Activated CD4-positive, alpha-beta T cell treated with anti-CD3 and anti-CD28 coated beads, Interleukin-2, amount 10 ng/mL, durations not matched to agents 7 days and 5 days (primary cell): Measurements from ENCODE around the gene KIRREL2. TPM values are rescaled to one million over a fixed set of nuclear protein-coding genes. Genes with fewer than 3 reads are reported as not detected.

ENCODE experiments used
- CTCF ChIA-PET: fragments of 350-600 bp; sonication (Branson Sonifier 250); formaldehyde crosslinking; loops from one replicate; lab custom pipeline; 2021; ENCODE audit warnings: antibody characterized with exemption; lab: Charles Lee
- POLR2A ChIA-PET: fragments of 350-600 bp; sonication (Branson Sonifier 250); formaldehyde crosslinking; loops from one replicate; lab custom pipeline; 2021; ENCODE audit warnings: antibody characterized with exemption; lab: Charles Lee
- DNase-seq: peaks from one replicate; pipeline ENCODE4 v3.0.0-alpha.2; 2020
- H3K27ac Mint-ChIP-seq: one replicate; pipeline ENCODE4 v1.8.0; 2021; ENCODE audit warnings: mild to moderate bottlenecking, moderate library complexity, mixed read lengths
- H3K27me3 Mint-ChIP-seq: one replicate; pipeline ENCODE4 v1.8.0; 2021; ENCODE audit warnings: mixed read lengths
- H3K36me3 Mint-ChIP-seq: one replicate; pipeline ENCODE4 v1.8.0; 2021; ENCODE audit warnings: low read depth, mixed read lengths
- H3K4me1 Mint-ChIP-seq: one replicate; pipeline ENCODE4 v1.8.0; 2021; ENCODE audit warnings: mixed read lengths
- H3K4me3 Mint-ChIP-seq: one replicate; pipeline ENCODE4 v1.8.0; 2021; ENCODE audit warnings: mild to moderate bottlenecking, moderate library complexity, mixed read lengths
- H3K9me3 Mint-ChIP-seq: one replicate; pipeline ENCODE4 v1.8.0; 2021; ENCODE audit warnings: mixed read lengths
- total RNA-seq, 2 experiments: library from RNA; stranded (reverse); gene quantifications; one replicate each; pipeline ENCODE4 v1.2.3, GENCODE V29; 2021

The KIRREL2 gene
- under 1 TPM; 0.19 to 0.25 TPM for total RNA-seq

DNA sequence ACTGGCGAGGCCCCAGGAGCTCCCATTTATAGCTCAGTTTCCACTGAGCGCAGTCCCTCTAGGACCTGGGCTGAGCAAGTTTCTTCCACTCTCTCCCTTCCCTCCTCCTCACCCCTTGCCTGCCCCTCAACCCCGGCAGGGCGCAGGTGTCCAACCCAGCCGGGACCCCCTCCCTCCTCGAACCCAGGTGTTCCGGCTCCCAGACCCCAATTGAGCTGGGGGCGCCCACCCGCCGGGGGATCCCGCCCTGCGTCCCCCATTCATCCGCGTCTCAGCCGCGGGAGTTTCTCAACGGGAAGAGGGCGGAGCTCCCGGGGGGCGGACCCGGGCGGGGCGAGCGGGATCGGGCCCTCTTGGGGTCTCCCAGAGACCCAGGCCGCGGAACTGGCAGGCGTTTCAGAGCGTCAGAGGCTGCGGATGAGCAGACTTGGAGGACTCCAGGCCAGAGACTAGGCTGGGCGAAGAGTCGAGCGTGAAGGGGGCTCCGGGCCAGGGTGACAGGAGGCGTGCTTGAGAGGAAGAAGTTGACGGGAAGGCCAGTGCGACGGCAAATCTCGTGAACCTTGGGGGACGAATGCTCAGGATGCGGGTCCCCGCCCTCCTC is at the start of gene KIRREL2:
Gene KIRREL2, plus strand, starts transcription at position 366 of the 604 bp plus-strand sequence. Its CDS starts 209 bp downstream, at position 575.
- ChIA-PET CTCF (interaction anchor here (1.0 to 1.3 kb wide), 2 partner anchors 13 to 74 kb away, joined by 4 to 6 read pairs; no protein-coding TSS in a partner anchor), POLR2A (no interaction called here)
- no peaks in the 10 kb centered on the region for H3K9me3 Mint-ChIP-seq
- H3K27ac Mint-ChIP-seq, result peak within 1 kb of the TSS; percentile 41
- H3K4me1 Mint-ChIP-seq, result peaks cover 10% of the 10 kb centered on the region
- peaks cover 63% of the 10 kb centered on the region for H3K27me3 Mint-ChIP-seq
- H3K36me3 Mint-ChIP-seq, result no peaks in the 10 kb centered on the region
- H3K4me3 Mint-ChIP-seq, result peak within 1 kb of the TSS; percentile 65
- DNase-seq, result peak; percentile 29

DNA sequence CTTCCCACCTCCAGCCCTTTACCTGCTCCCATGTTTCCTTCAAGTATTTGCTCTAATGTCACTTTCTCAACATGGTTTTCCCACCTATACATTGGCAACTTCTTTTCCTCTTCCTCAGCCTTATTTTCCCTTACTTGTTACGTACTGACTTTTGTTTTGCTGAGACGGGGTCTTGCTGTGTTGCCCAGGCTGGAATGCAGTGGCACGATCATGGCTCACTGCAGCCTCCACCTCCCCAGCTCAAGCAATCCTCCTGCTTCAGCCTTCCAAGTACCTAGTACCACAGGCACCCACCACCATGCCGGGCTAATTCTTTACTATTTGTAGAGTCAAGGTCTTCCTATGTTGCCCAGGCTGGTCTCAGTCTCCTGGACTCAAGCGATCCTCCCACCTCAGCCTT is 49.1 kb upstream of the KIRREL2 start:
- Mint-ChIP-seq H3K36me3 (no peaks in the 10 kb centered on the region), H3K9me3 (no peaks in the 10 kb centered on the region), H3K27ac (no peak overlapping the region), H3K4me3 (no peak overlapping the region), H3K27me3 (no peaks in the 10 kb centered on the region), H3K4me1 (peaks cover 9% of the 10 kb centered on the region)
- ChIA-PET CTCF (interaction anchor here (0.6 to 1.4 kb wide), 2 partner anchors 12 to 114 kb away, joined by 4 to 5 read pairs; no protein-coding TSS in a partner anchor), POLR2A (no interaction called here)
- no peak for DNase-seq

DNA sequence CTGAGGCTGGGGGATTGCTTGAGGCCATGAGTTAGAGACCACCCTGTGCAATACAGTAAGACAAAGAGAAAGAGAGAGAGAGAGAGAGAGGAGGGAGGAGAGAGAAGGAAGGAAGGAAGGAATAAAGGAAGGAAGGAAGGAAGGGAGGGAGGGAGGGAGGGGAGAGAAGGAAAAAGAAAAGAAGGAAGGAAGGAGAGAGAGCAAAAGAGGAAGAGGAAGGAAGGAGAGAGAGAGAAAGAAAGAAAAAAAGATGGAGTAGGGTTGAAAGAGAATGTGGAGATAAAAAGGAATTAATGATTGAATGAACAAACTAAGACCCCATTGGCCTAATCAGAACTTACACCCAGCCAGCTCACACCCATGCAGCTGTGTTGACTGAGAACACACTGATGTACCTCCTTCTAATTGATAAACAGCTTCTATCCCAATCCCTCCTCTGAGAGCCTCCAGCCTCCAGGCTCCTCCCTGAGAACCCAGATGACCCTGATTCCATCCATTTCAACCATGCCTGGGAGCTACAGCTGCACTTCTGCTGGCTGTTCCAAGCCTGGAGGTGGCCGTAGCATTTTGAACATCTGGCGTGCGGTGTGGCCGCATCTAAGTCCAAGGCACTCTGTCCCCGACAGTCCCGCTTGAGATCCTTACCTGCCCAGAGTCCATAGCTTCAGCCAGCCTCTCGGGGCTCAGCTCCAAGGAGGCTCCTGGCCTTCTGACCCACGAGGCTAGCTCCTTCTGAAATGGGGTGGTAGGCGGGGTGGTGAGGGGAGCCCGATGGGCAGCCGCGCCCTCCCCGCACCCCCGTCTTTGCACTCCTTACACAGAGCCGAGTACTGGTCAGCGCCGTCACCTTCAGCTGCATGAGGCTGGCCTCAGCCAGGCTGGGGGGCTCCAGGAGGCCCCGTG is 45.1 kb upstream of the KIRREL2 start:
- H3K4me1 Mint-ChIP-seq, result no peaks in the 10 kb centered on the region
- no peak overlapping the region for H3K27ac Mint-ChIP-seq
- POLR2A ChIA-PET, result no interaction called here
- CTCF ChIA-PET, result no interaction called here
- H3K27me3 Mint-ChIP-seq, result no peaks in the 10 kb centered on the region
- DNase-seq, result no peak
- H3K4me3 Mint-ChIP-seq, result no peak overlapping the region
- H3K36me3 Mint-ChIP-seq, result no peaks in the 10 kb centered on the region
- H3K9me3 Mint-ChIP-seq, result no peaks in the 10 kb centered on the region

DNA sequence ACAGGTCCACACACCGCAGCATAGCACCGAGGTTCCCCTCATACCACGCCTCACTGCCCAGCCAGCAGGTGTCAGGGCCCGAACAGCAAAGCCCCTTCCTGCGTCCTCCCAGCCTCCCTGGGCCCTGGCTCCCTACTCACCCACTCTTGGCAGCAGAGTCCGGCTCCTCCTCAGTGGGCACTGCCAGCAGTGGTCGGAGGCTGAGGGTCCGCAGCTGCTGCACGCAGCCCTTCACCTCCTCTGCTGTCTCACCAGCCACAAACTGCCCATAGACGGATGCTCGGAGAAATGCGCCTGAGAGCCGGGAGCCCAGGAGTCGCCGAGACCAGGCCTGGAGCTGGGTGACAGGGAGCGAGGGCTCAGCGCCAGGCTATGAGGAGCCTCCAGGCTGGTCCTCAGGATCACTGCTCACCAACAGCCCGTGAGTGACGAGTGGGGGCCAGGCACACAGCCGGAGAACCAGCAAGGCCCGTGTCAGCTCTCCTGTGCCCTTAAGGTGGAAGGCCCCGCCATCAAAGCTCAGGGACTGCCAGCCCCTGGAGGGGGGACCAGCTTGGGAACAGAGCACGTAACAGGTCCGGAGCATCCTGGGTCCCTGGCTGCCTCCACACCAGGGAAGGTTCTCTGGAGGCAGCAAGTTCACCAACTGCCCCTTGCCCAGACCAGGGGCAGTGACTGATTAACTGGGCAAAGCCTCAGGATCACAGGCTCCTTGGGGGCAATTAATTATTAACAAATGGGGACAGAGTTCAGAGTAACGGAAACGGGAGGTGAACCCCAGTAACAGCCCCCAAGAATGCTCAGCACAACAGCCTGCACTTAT is 44.3 kb upstream of the KIRREL2 start, which contains the start of gene PRODH2:
Gene PRODH2, minus strand, starts transcription at position 626 of the 823 bp plus-strand sequence. Its CDS starts 40 bp downstream, at position 586.
- no peaks in the 10 kb centered on the region for H3K36me3 Mint-ChIP-seq
- ChIA-PET CTCF (no interaction called here), POLR2A (no interaction called here)
- no peak for DNase-seq
- H3K4me3 Mint-ChIP-seq, result no peak within 1 kb of the TSS
- H3K4me1 Mint-ChIP-seq, result no peaks in the 10 kb centered on the region
- H3K27me3 Mint-ChIP-seq, result no peaks in the 10 kb centered on the region
- no peak within 1 kb of the TSS for H3K27ac Mint-ChIP-seq
- no peaks in the 10 kb centered on the region for H3K9me3 Mint-ChIP-seq

DNA sequence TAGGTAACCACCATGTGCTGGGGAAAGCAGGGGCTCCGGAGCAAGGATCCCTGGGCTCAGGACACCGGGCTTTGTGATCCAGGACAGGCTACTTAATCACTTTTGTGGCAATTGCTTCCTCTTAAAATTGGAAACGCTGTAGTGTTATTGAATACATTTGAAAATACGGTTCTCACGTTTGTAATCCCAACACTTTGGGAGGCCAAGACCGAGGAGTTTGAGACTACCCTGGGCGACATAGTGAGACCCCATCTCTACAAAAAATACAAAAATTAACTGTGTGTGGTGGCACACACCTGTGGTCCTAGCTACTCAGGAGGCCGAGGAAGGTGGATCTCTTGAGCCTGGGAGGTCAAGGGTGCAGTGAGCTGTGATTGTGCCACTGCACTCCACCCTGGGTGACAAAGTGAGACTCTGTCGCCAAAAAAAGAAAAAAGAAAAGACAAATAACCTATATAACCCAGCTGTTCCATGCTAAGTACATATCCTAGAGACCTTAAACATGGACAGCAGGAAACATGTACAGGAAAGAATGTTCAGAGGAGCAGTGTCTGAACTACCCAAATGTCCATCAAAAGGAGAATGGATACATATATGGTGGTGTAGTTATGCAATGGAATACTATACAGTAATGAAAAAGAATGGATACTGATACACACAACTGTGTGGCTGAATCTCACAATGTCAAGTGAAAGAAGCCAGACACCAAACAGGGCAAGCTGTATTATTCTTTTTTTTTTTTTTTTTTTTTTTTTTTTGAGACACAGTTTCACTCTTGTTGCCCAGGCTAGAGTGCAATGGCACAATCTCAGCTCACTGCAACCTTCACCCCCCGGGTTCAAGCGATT is 43.4 kb upstream of the KIRREL2 start:
- Mint-ChIP-seq H3K27ac (no peak overlapping the region), H3K4me3 (no peak overlapping the region), H3K4me1 (no peaks in the 10 kb centered on the region), H3K9me3 (no peaks in the 10 kb centered on the region), H3K36me3 (no peaks in the 10 kb centered on the region), H3K27me3 (no peaks in the 10 kb centered on the region)
- ChIA-PET POLR2A (no interaction called here), CTCF (interaction anchor here (0.9 kb wide), 1 partner anchor 14 kb away, joined by 3 read pairs; no protein-coding TSS in a partner anchor)
- DNase-seq, result no peak

DNA sequence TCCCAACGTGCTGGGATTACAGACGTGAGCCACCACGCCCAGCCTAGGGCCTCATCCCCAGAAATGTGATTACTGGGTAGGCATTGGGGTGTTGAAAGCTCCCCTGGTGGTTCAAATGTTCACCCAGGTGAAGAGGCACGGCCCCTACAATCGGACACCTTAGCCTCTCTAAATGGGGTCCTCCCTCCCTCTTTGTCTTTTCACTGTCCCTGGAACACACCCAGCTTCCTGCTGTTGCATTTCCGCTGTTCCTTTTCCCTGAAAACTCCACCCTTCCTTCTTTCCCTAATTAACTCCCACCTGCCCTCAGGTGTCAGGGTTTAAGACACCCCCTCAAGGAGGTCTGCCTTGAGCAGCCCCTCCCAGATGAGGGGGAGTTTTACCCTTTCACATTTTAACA is 40.4 kb upstream of the KIRREL2 start:
- H3K4me3 Mint-ChIP-seq, result no peak overlapping the region
- ChIA-PET POLR2A (no interaction called here), CTCF (no interaction called here)
- no peaks in the 10 kb centered on the region for H3K4me1 Mint-ChIP-seq
- no peaks in the 10 kb centered on the region for H3K9me3 Mint-ChIP-seq
- H3K27me3 Mint-ChIP-seq, result peaks cover 2% of the 10 kb centered on the region
- H3K27ac Mint-ChIP-seq, result no peak overlapping the region
- no peak for DNase-seq
- no peaks in the 10 kb centered on the region for H3K36me3 Mint-ChIP-seq

DNA sequence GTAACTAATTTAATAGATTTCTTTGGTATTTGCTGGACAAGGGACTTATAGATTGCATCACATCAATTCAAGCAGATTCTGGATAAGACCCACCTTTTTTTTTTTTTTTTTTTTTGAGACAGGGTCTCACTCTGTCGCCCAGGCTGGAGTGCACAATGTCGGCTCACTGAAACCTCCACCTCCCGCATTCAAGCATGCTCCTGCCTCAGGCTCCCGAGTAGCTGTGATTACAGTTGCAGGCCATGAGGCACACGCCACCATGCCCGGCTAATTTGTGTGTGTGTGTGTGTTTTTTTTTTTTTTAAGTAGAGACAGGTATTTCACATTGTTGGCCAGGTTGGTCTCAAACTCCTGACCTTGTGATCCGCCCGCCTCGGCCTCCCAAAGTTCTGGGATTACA is 39.9 kb upstream of the KIRREL2 start:
- Mint-ChIP-seq H3K36me3 (no peaks in the 10 kb centered on the region), H3K27ac (no peak overlapping the region), H3K27me3 (peaks cover 2% of the 10 kb centered on the region), H3K4me1 (no peaks in the 10 kb centered on the region), H3K9me3 (no peaks in the 10 kb centered on the region), H3K4me3 (no peak overlapping the region)
- POLR2A ChIA-PET, result no interaction called here
- no peak for DNase-seq
- CTCF ChIA-PET, result no interaction called here

DNA sequence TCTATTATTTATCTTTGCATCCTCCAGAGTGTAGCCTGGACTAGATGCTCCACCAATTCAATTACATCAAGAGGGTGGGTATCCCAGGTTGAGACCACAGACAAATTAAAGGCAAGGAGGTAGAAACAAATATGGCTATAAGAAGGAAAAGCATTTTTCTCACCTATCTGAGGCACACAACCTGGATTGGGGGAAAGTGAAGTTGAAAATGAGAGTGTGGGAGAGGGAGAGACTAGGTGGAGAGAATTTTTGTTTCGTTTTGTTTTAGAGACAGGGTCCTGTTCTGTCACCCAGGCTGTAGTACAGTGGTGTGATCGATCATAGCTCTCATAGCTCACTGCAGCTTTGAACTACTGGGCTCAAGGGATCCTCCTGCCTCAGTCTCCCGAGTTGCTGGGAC is 38.3 kb upstream of the KIRREL2 start:
- CTCF ChIA-PET, result interaction anchor here (0.7 to 1.2 kb wide), 2 partner anchors 17 to 165 kb away, joined by 3 to 6 read pairs; no protein-coding TSS in a partner anchor
- Mint-ChIP-seq H3K27me3 (peaks cover 2% of the 10 kb centered on the region), H3K27ac (no peak overlapping the region), H3K4me1 (no peaks in the 10 kb centered on the region), H3K36me3 (no peaks in the 10 kb centered on the region), H3K4me3 (no peak overlapping the region), H3K9me3 (no peaks in the 10 kb centered on the region)
- DNase-seq, result no peak
- POLR2A ChIA-PET, result no interaction called here

DNA sequence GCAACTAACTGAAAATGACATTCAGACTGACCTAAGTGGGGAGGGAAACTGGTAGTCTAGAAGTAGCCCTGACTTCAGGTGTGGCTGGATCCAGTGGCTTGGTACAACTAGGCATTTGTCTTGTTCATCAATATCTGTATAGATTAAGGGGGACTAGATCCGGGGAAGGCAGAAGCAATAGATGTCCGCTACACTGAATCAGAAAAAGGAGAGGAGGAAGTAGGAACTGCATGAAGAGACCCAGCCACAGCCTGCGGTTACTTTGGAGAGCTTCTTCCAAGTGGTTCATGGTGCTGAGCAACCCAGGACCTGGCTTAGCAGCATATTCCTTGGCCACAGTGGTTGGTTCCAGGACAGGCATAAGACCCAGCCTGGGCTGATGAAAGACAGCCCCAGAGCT is 34.1 kb upstream of the KIRREL2 start:
- H3K27ac Mint-ChIP-seq, result no peak overlapping the region
- no peaks in the 10 kb centered on the region for H3K9me3 Mint-ChIP-seq
- no peak overlapping the region for H3K4me3 Mint-ChIP-seq
- no peak for DNase-seq
- peaks cover 4% of the 10 kb centered on the region for H3K27me3 Mint-ChIP-seq
- H3K36me3 Mint-ChIP-seq, result no peaks in the 10 kb centered on the region
- CTCF ChIA-PET, result no interaction called here
- H3K4me1 Mint-ChIP-seq, result no peaks in the 10 kb centered on the region
- POLR2A ChIA-PET, result no interaction called here

DNA sequence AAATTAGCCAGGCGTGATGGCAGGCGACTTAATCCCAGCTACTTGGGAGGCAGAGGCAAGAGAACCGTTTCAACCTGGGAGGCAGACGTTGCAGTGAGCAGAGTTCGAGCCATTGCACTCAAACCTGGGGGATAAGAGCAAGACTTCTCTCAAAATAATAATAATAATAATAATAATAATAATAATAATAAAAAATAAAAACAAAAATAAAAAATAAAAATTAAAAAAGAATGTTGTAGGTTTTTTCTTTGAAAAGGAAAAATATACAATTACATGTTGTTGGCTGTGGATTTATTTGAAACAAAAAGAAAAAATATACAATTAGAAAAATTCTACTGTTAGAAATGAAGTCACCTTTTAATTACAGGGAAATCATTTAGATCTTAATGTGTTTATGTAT is 32.6 kb upstream of the KIRREL2 start:
- DNase-seq, result no peak
- Mint-ChIP-seq H3K27ac (no peak overlapping the region), H3K4me1 (no peaks in the 10 kb centered on the region), H3K36me3 (no peaks in the 10 kb centered on the region), H3K4me3 (no peak overlapping the region), H3K9me3 (no peaks in the 10 kb centered on the region), H3K27me3 (peaks cover 2% of the 10 kb centered on the region)
- ChIA-PET POLR2A (no interaction called here), CTCF (no interaction called here)

DNA sequence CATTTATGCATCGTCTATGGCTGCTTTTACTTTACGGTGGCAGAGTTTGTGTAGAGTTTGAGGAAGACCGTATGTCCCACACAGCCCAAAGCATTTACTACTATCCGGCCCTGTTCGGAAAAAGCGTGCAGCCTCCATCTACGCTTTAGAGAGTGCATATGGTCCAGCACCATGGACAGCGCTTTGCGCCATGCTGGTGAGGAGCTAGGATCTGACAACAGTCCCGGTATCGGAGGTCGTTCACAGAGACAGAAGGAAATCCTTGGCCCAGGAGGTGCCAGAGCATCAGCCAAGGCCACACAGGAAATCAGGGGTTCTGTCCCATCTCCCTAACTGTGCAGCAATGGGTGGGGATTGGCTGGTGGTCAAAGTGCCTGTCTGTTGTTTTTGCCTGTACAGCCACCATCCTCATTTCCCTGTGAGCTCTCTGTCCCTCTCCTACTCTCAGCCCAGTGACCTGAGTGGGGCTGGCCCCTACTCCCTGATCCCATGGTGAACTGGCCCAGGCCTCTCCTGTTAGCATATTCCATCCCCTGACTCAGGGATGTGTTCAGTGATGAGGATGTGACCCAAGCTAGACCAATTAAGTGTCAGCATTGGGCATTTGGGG is 27.9 kb upstream of the KIRREL2 start:
- H3K9me3 Mint-ChIP-seq, result no peaks in the 10 kb centered on the region
- H3K27me3 Mint-ChIP-seq, result peaks cover 4% of the 10 kb centered on the region
- H3K4me1 Mint-ChIP-seq, result no peaks in the 10 kb centered on the region
- H3K4me3 Mint-ChIP-seq, result no peak overlapping the region
- no peak overlapping the region for H3K27ac Mint-ChIP-seq
- ChIA-PET POLR2A (no interaction called here), CTCF (interaction anchor here (1.1 kb wide), 1 partner anchor 9 kb away, joined by 4 read pairs; no protein-coding TSS in a partner anchor)
- DNase-seq, result peak; percentile 77
- H3K36me3 Mint-ChIP-seq, result no peaks in the 10 kb centered on the region
